SK-N-SH treated with all-trans-retinoic acid at 6 μM for 48 hours (cell line): ENCODE data around the gene OMP.

ENCODE experiments used
- ATAC-seq: fragments of 200-7000 bp; cut with Tn5 transposase; 3 replicates; pipeline ENCODE4 v1.9.1; 2020; ENCODE audit warnings: mild to moderate bottlenecking, moderate library complexity
- BACH2 ChIP-seq: fragments of 250-450 bp; sonication (Bioruptor Pico); IDR thresholded peaks from 2 replicates; pipeline ENCODE4 v1.9.0; 2021; ENCODE audit warnings: mild to moderate bottlenecking, borderline replicate concordance
- CSRNP3 ChIP-seq: fragments of 250-450 bp; sonication (Bioruptor Pico); IDR thresholded peaks from 2 replicates; pipeline ENCODE4 v1.5.1; 2021; ENCODE audit warnings: mild to moderate bottlenecking, moderate library complexity
- GLIS3 ChIP-seq: fragments of 250-450 bp; sonication (Bioruptor Pico); IDR thresholded peaks from 2 replicates; pipeline ENCODE4 v1.5.0; 2020; ENCODE audit warnings: mild to moderate bottlenecking, moderate library complexity
- ISL1 ChIP-seq: fragments of 250-450 bp; sonication (Bioruptor Pico); IDR thresholded peaks from 2 replicates; pipeline ENCODE4 v2.1.2; 2022; ENCODE audit warnings: mild to moderate bottlenecking, moderate library complexity
- OSR1 ChIP-seq: fragments of 250-450 bp; sonication (Bioruptor Pico); IDR thresholded peaks from 2 replicates; pipeline ENCODE4 v1.8.0; 2022; ENCODE audit warnings: moderate library complexity, mild to moderate bottlenecking, inconsistent platforms
- PATZ1 ChIP-seq: fragments of 250-450 bp; sonication (Bioruptor Pico); IDR thresholded peaks from 2 replicates; pipeline ENCODE4 v1.8.0; 2020; ENCODE audit warnings: mild to moderate bottlenecking, moderate library complexity, borderline replicate concordance
- POU6F1 ChIP-seq: fragments of 250-450 bp; sonication (Bioruptor Pico); IDR thresholded peaks from 2 replicates; pipeline ENCODE4 v1.8.0; 2021; ENCODE audit warnings: low read depth, mild to moderate bottlenecking, moderate library complexity, borderline replicate concordance
- TCF4 ChIP-seq: fragments of 250-450 bp; sonication (Bioruptor Pico); IDR thresholded peaks from 2 replicates; pipeline ENCODE4 v1.8.0; 2021; ENCODE audit warnings: mild to moderate bottlenecking, moderate library complexity, borderline replicate concordance
- TOX ChIP-seq: fragments of 250-450 bp; sonication (Bioruptor Pico); IDR thresholded peaks from 2 replicates; pipeline ENCODE4 v1.8.0; 2021; ENCODE audit warnings: mild to moderate bottlenecking, moderate library complexity, borderline replicate concordance
- ZFP3 ChIP-seq: fragments of 250-450 bp; sonication (Bioruptor Pico); IDR thresholded peaks from 2 replicates; pipeline ENCODE4 v1.5.0; 2020; ENCODE audit warnings: mild to moderate bottlenecking, moderate library complexity
- ZFP30 ChIP-seq: fragments of 450-650 bp; formaldehyde crosslinking; IDR thresholded peaks from 2 replicates; pipeline ENCODE4 v1.5.0; 2022; ENCODE audit warnings: mild to moderate bottlenecking, moderate library complexity
- ZNF70 ChIP-seq: fragments of 450-650 bp; formaldehyde crosslinking; IDR thresholded peaks from 2 replicates; pipeline ENCODE4 v1.5.0; 2020; ENCODE audit warnings: mild to moderate bottlenecking, moderate library complexity
- TF ChIP-seq, protein P1 (sequence below): fragments of 250-450 bp; sonication (Bioruptor Pico); IDR thresholded peaks from 2 replicates; pipeline ENCODE4 v1.5.1; 2020; ENCODE audit warnings: low read depth, mild to moderate bottlenecking, moderate library complexity
- TF ChIP-seq, protein P2 (sequence below): fragments of 250-450 bp; sonication (Bioruptor Pico); IDR thresholded peaks from 2 replicates; pipeline ENCODE4 v1.5.0; 2020; ENCODE audit warnings: mild to moderate bottlenecking, moderate library complexity

The OMP gene

DNA sequence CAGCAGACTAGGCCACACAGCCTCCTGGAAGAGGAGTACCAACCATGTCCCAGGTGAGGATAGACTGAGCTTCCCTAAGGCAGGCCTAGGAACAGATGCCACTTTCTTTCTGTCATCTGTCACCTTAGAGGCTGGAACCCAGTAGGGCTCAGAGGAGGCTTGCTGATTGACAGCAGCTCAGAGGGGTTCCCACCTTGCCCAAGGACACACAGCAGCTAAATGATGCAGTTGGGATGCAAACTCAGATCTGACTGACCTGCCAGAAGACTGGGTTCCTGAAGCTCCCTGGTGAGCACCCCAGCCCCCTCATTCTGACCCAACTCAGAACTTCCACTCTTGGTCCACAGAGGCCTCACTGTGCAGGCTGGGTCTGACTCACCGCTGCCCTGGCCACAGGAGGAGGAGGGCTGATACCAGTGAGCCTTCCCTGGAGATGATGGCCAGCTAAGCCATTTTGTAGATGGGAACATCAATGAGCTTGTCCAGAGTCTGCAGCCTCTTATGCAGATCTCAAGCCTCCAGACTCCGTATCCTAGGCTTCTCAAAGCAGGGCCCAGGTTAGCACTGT, 21.9 kb upstream of the OMP start:
- ATAC-seq: peak; percentile 42; the same call in 2 of the 3 replicates
- TF ChIP-seq, protein P1, sequence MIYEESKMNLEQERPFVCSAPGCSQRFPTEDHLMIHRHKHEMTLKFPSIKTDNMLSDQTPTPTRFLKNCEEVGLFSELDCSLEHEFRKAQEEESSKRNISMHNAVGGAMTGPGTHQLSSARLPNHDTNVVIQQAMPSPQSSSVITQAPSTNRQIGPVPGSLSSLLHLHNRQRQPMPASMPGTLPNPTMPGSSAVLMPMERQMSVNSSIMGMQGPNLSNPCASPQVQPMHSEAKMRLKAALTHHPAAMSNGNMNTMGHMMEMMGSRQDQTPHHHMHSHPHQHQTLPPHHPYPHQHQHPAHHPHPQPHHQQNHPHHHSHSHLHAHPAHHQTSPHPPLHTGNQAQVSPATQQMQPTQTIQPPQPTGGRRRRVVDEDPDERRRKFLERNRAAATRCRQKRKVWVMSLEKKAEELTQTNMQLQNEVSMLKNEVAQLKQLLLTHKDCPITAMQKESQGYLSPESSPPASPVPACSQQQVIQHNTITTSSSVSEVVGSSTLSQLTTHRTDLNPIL: no peak
- TF ChIP-seq ZFP3 (CRISPR knock-in tag) (no peak), POU6F1 (CRISPR knock-in tag) (no peak), PATZ1 (CRISPR knock-in tag) (no peak), ZFP30 (CRISPR knock-in tag) (no peak), TCF4 (no peak), ZNF70 (CRISPR knock-in tag) (no peak), GLIS3 (no peak), BACH2 (CRISPR knock-in tag) (no peak)
- TF ChIP-seq, protein P2, sequence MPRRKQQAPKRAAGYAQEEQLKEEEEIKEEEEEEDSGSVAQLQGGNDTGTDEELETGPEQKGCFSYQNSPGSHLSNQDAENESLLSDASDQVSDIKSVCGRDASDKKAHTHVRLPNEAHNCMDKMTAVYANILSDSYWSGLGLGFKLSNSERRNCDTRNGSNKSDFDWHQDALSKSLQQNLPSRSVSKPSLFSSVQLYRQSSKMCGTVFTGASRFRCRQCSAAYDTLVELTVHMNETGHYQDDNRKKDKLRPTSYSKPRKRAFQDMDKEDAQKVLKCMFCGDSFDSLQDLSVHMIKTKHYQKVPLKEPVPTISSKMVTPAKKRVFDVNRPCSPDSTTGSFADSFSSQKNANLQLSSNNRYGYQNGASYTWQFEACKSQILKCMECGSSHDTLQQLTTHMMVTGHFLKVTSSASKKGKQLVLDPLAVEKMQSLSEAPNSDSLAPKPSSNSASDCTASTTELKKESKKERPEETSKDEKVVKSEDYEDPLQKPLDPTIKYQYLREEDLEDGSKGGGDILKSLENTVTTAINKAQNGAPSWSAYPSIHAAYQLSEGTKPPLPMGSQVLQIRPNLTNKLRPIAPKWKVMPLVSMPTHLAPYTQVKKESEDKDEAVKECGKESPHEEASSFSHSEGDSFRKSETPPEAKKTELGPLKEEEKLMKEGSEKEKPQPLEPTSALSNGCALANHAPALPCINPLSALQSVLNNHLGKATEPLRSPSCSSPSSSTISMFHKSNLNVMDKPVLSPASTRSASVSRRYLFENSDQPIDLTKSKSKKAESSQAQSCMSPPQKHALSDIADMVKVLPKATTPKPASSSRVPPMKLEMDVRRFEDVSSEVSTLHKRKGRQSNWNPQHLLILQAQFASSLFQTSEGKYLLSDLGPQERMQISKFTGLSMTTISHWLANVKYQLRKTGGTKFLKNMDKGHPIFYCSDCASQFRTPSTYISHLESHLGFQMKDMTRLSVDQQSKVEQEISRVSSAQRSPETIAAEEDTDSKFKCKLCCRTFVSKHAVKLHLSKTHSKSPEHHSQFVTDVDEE (CRISPR knock-in tag): no peak

DNA sequence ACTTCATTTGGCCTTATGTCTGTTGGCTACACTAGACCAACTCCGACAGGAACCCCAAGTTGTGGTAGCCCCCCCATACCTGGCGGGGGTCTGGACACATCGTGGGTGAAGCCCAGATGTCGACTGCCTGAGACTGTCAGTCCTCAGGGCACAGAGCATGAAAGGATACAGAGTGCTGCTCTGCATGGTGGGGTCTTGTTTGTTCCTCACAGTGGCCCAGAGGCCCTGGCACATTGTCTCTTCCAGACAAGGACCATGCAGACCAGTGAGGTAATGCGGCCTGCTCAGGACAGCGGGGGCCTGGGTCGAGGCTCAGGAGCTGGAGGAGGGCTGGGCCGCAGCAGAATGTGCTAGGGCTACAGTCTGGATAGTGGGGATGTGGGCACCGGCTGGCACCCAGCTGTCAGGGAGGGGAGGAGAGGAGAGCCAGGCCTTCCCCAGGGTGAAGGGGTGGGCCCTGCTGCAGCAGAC, 21.2 kb upstream of the OMP start:
- ATAC-seq: no peak; the same call in 2 of the 3 replicates
- TF ChIP-seq PATZ1 (CRISPR knock-in tag) (no peak), TCF4 (no peak)

DNA sequence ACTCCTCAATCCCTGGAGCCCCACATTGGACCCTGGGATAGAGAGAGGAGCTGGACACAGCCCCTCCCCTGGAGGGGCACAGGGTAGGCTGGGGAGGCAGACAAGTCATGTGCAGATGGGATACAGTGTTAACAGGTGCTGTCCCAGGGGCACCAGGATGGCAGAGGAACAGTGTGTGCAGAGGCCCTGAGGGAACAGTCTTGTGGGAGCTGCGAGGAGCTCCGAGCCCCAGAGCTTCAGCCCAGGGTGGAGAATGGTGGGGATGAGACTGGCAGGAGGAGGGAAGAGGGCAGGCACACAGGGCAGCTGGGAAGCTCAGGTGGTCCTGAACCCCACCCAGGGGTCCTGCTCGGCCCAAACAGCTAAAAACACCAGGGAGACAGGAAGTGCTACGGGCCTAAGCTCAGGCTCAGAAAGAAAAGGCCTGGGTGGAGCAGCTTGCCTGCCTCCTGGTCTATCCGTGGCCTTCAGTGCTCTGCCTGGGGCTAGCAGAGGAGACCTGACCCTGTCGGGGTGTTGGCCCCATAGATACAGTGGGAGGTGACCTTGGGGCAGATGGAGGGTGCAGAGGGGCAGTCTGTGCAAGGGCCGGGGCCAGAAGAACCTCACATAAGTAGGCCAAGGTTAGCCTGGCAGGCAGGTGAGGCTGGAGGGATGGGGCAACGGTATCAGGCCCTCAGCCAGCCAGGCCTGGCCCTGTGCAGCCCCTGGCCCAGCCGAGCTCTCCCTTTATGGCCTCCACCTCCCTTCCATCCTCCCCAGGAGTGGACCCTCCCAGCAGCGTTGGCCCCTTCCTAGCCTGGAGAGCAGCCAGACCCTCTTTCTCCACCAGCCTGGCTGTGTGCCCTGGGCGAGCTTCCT, 20.4 kb upstream of the OMP start:
- ATAC-seq: 0 out of 3 replicates have a peak, but pooled peaks have one; percentile 15
- no peak for TF ChIP-seq OSR1 (CRISPR knock-in tag)
- TF ChIP-seq, protein P1: no peak

DNA sequence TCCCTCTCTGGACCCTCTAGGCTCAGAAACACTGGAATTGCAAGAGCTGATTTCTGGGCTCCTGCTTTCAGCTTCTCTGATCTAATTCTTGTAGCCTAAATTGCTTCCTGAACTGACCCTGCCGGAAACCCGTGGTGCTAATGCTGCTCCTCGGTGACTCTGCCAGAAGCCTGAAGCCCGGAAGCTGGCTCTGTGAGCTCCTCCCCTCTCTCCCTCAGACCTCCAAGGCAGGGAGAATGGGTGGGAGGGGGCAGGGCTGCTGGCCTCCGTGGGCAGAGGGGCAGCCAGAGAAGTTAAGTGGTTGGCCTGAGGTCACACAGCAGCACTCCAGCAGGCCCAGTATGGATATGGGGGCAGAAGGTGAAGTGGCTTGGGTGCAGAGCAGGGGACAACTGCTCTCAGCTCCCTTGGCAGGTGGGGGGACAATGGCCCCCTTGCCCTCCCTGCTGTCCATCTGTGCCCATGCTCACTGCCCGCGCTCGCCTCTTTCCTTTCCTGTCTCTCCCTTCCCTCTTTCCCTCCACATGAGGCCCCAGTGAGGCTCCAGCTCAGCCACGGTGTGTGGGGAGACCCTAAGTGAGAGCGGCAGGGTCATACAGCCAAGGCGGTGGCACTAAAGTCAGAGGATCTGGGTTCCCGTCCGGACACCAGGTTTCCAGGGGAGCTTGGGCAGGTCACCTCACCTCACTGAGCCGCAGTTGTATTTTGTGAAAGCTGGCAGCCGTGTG, 19.6 kb upstream of the OMP start:
- ATAC-seq: no peak; the same call in 2 of the 3 replicates
- TF ChIP-seq OSR1 (CRISPR knock-in tag) (no peak), ZNF70 (CRISPR knock-in tag) (no peak), CSRNP3 (no peak), ZFP3 (CRISPR knock-in tag) (no peak), TOX (CRISPR knock-in tag) (no peak), ISL1 (no peak)
- TF ChIP-seq, protein P1: no peak
